Nephron (organoid): Measurements from ENCODE around the gene TOM1.

Source experiments
- H3K27ac Mint-ChIP-seq, 3 experiments: 2 replicates each; pipeline ENCODE4 v1.8.0; 2020; ENCODE audit warnings: mixed read lengths in 3 of 3, mild to moderate bottlenecking in 2 of 3, moderate library complexity in 1 of 3
- H3K27me3 Mint-ChIP-seq: 2 replicates; pipeline ENCODE4 v1.8.0; 2021; ENCODE audit warnings: low read depth, mild to moderate bottlenecking, moderate library complexity, mixed read lengths
- H3K36me3 Mint-ChIP-seq: 2 replicates; pipeline ENCODE4 v1.8.0; 2020; ENCODE audit warnings: low read depth, mixed read lengths
- H3K4me1 Mint-ChIP-seq: 2 replicates; pipeline ENCODE4 v1.8.0; 2020; ENCODE audit warnings: mixed read lengths
- H3K4me3 Mint-ChIP-seq, 3 experiments: 2 replicates each; pipeline ENCODE4 v1.8.0; 2020; ENCODE audit warnings: mild to moderate bottlenecking in 3 of 3, mixed read lengths in 3 of 3, moderate library complexity in 2 of 3
- H3K9me3 Mint-ChIP-seq: 2 replicates; pipeline ENCODE4 v1.8.0; 2020; ENCODE audit warnings: mixed read lengths
- CTCF ChIP-seq, 3 experiments: fragments of 200-600 bp; sonication (generic); IDR thresholded peaks; one replicate each; pipeline ENCODE4 v1.5.0; 2021; ENCODE audit warnings: antibody characterized with exemption in 3 of 3; ENCODE audit not compliant: unreplicated experiment in 3 of 3

Gene TOM1

GRCh38 chr22:35346596-35347220 lies 47.0 kb downstream of the TOM1 start:
- peaks cover 26% of the 10 kb centered on the region for H3K4me1 Mint-ChIP-seq
- H3K36me3 Mint-ChIP-seq: no peaks in the 10 kb centered on the region
- no peaks in the 10 kb centered on the region for H3K27me3 Mint-ChIP-seq
- no peak overlapping the region for H3K27ac Mint-ChIP-seq
- TF ChIP-seq CTCF (IDR thresholded peaks at IDR 0.05; ENCODE audit: unreplicated experiment in 3 of 3): no peak
- H3K9me3 Mint-ChIP-seq: no peaks in the 10 kb centered on the region
- no peak overlapping the region for H3K4me3 Mint-ChIP-seq

- H3K27ac Mint-ChIP-seq: no peak overlapping the region
- no peaks in the 10 kb centered on the region for H3K36me3 Mint-ChIP-seq
- no peaks in the 10 kb centered on the region for H3K27me3 Mint-ChIP-seq
Measured at GRCh38 chr22:35347462-35347861, 47.8 kb downstream of the TOM1 start.

GRCh38 chr22:35348026-35348590 lies 48.4 kb downstream of the TOM1 start:
- Mint-ChIP-seq H3K27ac (no peak overlapping the region), H3K27me3 (no peaks in the 10 kb centered on the region), H3K4me1 (peaks cover 26% of the 10 kb centered on the region), H3K4me3 (no peak overlapping the region), H3K9me3 (no peaks in the 10 kb centered on the region), H3K36me3 (no peaks in the 10 kb centered on the region)
- no peak for TF ChIP-seq CTCF (IDR thresholded peaks at IDR 0.05; ENCODE audit: unreplicated experiment in 3 of 3)

More at GRCh38 chr22:35347462-35347861, 47.8 kb downstream of the TOM1 start:
- TF ChIP-seq CTCF (IDR thresholded peaks at IDR 0.05; ENCODE audit: unreplicated experiment in 3 of 3): no peak
- H3K4me3 Mint-ChIP-seq: no peak overlapping the region
- peaks cover 26% of the 10 kb centered on the region for H3K4me1 Mint-ChIP-seq
- no peaks in the 10 kb centered on the region for H3K9me3 Mint-ChIP-seq

GRCh38 chr22:35348703-35349102 lies 49.0 kb downstream of the TOM1 start:
- no peak overlapping the region for H3K27ac Mint-ChIP-seq
- no peaks in the 10 kb centered on the region for H3K27me3 Mint-ChIP-seq

GRCh38 chr22:35349368-35349703 lies 49.6 kb downstream of the TOM1 start:
- Mint-ChIP-seq H3K27ac (peak overlapping the region; percentile 75 to 92 (median 92)), H3K9me3 (no peaks in the 10 kb centered on the region), H3K4me1 (peaks cover 26% of the 10 kb centered on the region), H3K4me3 (peak overlapping the region in 2 of 3 experiments; percentile 26 to 54), H3K36me3 (no peaks in the 10 kb centered on the region), H3K27me3 (no peaks in the 10 kb centered on the region)
- no peak for TF ChIP-seq CTCF (IDR thresholded peaks at IDR 0.05; ENCODE audit: unreplicated experiment in 3 of 3)

More at GRCh38 chr22:35348703-35349102, 49.0 kb downstream of the TOM1 start:
- Mint-ChIP-seq H3K4me1 (peaks cover 26% of the 10 kb centered on the region), H3K9me3 (no peaks in the 10 kb centered on the region), H3K4me3 (no peak overlapping the region), H3K36me3 (no peaks in the 10 kb centered on the region)
- TF ChIP-seq CTCF (IDR thresholded peaks at IDR 0.05; ENCODE audit: unreplicated experiment in 3 of 3): no peak
